GM23248 (cell line): ENCODE measurements around the gene TCF25. TPM values are rescaled to one million over a fixed set of nuclear protein-coding genes. Genes with fewer than 3 reads are reported as not detected.

ENCODE experiments used
- DNase-seq: peaks from one replicate; pipeline ENCODE4 v3.0.0-alpha.2; 2015
- H2AFZ ChIP-seq: fragments of 200-600 bp; sonication (generic); 2 replicates; pipeline ENCODE4 v1.6.1; 2016; ENCODE audit warnings: antibody characterized with exemption
- H3F3A ChIP-seq: fragments of 200-600 bp; sonication (generic); 2 replicates; pipeline ENCODE4 v1.6.1; 2016; ENCODE audit warnings: mild to moderate bottlenecking, antibody characterized with exemption, mixed run types; ENCODE audit not compliant: insufficient read depth
- H3K27ac ChIP-seq: fragments of 200-600 bp; sonication (generic); 2 replicates; pipeline ENCODE4 v1.5.1; 2016; ENCODE audit warnings: mild to moderate bottlenecking
- H3K27me3 ChIP-seq: fragments of 200-600 bp; sonication (generic); replicated peaks from 2 replicates; pipeline ENCODE4 v1.6.1; 2016; ENCODE audit warnings: mild to moderate bottlenecking; ENCODE audit not compliant: insufficient read depth
- H3K36me3 ChIP-seq: fragments of 200-600 bp; sonication (generic); 2 replicates; pipeline ENCODE4 v1.6.1; 2016; ENCODE audit warnings: low read depth, mild to moderate bottlenecking
- H3K4me1 ChIP-seq: fragments of 200-600 bp; sonication (generic); 2 replicates; pipeline ENCODE4 v1.6.1; 2016; ENCODE audit warnings: mild to moderate bottlenecking; ENCODE audit not compliant: insufficient read depth
- H3K4me2 ChIP-seq: fragments of 200-600 bp; sonication (generic); one replicate; pipeline ENCODE4 v1.6.1; 2016; ENCODE audit warnings: mild to moderate bottlenecking; ENCODE audit not compliant: unreplicated experiment
- H3K4me3 ChIP-seq: fragments of 200-600 bp; sonication (generic); 2 replicates; pipeline ENCODE4 v1.5.1; 2016; ENCODE audit warnings: mild to moderate bottlenecking
- H3K79me2 ChIP-seq: fragments of 200-600 bp; sonication (generic); 2 replicates; pipeline ENCODE4 v1.6.1; 2016; ENCODE audit warnings: mild to moderate bottlenecking; ENCODE audit not compliant: insufficient read depth
- H3K9ac ChIP-seq: fragments of 200-600 bp; sonication (generic); 2 replicates; pipeline ENCODE4 v1.6.1; 2016; ENCODE audit warnings: mild to moderate bottlenecking
- H3K9me2 ChIP-seq: fragments of 200-600 bp; sonication (generic); 2 replicates; pipeline ENCODE4 v1.6.1; 2016; ENCODE audit warnings: mixed run types, mild to moderate bottlenecking, moderate library complexity; ENCODE audit not compliant: insufficient read depth
- H3K9me3 ChIP-seq: fragments of 200-600 bp; sonication (generic); one replicate; pipeline ENCODE4 v1.6.1; 2017; ENCODE audit warnings: low read depth
- H4K20me1 ChIP-seq: fragments of 200-600 bp; sonication (generic); 2 replicates; pipeline ENCODE4 v1.6.0; 2016; ENCODE audit not compliant: insufficient read depth
- EZH2 ChIP-seq: fragments of 200-600 bp; sonication (generic); IDR thresholded peaks from 2 replicates; pipeline ENCODE4 v1.6.1; 2018; ENCODE audit warnings: antibody characterized with exemption, mild to moderate bottlenecking; ENCODE audit not compliant: insufficient read depth, poor library complexity, severe bottlenecking
- EZH2phosphoT487 ChIP-seq: fragments of 200-600 bp; sonication (generic); IDR thresholded peaks from 2 replicates; pipeline ENCODE4 v1.6.1; 2018; ENCODE audit warnings: antibody characterized with exemption, moderate library complexity, mild to moderate bottlenecking, low read depth; ENCODE audit not compliant: insufficient read depth
- WGBS, 2 experiments: methylation state at CpG; one replicate each; pipeline ENCODE4 v1.1.6; 2015 to 2017; ENCODE audit warnings: low lambda C conversion rate in 2 of 2, low coverage in 1 of 2; ENCODE audit errors: missing lambda C conversion rate in 2 of 2; 5-methylcytosine and 5-hydroxymethylcytosine counted together
- in situ Hi-C: fragments of 300-500 bp; cut with MboI; formaldehyde crosslinking; loops from 2 replicates; pipeline ENCODE4 v1.15.0; 2020
- polyA plus RNA-seq: library from polyadenylated mRNA; unstranded; fragments of >200 nt; fragmentation: Nextera tagmentation; extraction: Ambion mirVana; gene quantifications from 2 replicates; pipeline ENCODE4 v1.2.1, GENCODE V29; 2016
- total RNA-seq: library from RNA; depleted of rRNA; stranded (reverse); fragments of >200 nt; shearing (Covaris generic); gene quantifications from 2 replicates; pipeline ENCODE4 v1.2.3, GENCODE V29; 2014

Gene TCF25
- total and polyA plus RNA-seq, 2 experiments from 2014 or later: 143 to 162 TPM

GRCh38 chr16:89847051-89847939, 26.1 kb upstream of the TCF25 start:
- Histone ChIP-seq H3K9me2 (no peaks in the 10 kb centered on the region), H4K20me1 (no peaks in the 10 kb centered on the region), H3K4me3 (no peak overlapping the region), H3K27ac (no peak overlapping the region), H3F3A (no peaks in the 10 kb centered on the region), H3K36me3 (no peaks in the 10 kb centered on the region), H2AFZ (no peak overlapping the region), H3K4me2 (no peak overlapping the region), H3K9me3 (no peaks in the 10 kb centered on the region), H3K79me2 (no peaks in the 10 kb centered on the region), H3K27me3 (no peaks in the 10 kb centered on the region), H3K4me1 (peaks cover 9% of the 10 kb centered on the region), H3K9ac (no peak overlapping the region)
- TF ChIP-seq EZH2phosphoT487 (no peak), EZH2 (no peak)
- in situ Hi-C loops: no loop called here
- 67 to 68% methylated on average over 26 of the region's 26 CpGs for WGBS, 2 experiments
- no peak for DNase-seq

- Histone ChIP-seq H3K4me1 (peaks cover 5% of the 10 kb centered on the region), H2AFZ (no peak overlapping the region), H3K9me3 (no peaks in the 10 kb centered on the region), H3K79me2 (no peaks in the 10 kb centered on the region), H3K36me3 (no peaks in the 10 kb centered on the region), H3K27me3 (no peaks in the 10 kb centered on the region), H3K9me2 (no peaks in the 10 kb centered on the region), H3F3A (no peaks in the 10 kb centered on the region), H3K4me2 (no peak overlapping the region), H4K20me1 (no peaks in the 10 kb centered on the region), H3K9ac (no peak overlapping the region), H3K27ac (no peak overlapping the region), H3K4me3 (no peak overlapping the region)
- DNase-seq: no peak
- in situ Hi-C loops: no loop called here
- TF ChIP-seq EZH2: no peak
- no peak for TF ChIP-seq EZH2phosphoT487
- 44 to 50% methylated on average over 14 of the region's 14 CpGs for WGBS, 2 experiments
Measured at GRCh38 chr16:89847940-89848297, 25.5 kb upstream of the TCF25 start.

- DNase-seq: no peak
- no peak overlapping the region for H2AFZ ChIP-seq
- H3K9me3 ChIP-seq: no peaks in the 10 kb centered on the region
- no peaks in the 10 kb centered on the region for H3K79me2 ChIP-seq
- in situ Hi-C loops: no loop called here
- no peaks in the 10 kb centered on the region for H3K36me3 ChIP-seq
- H3K27me3 ChIP-seq: no peaks in the 10 kb centered on the region
- TF ChIP-seq EZH2phosphoT487: no peak
- TF ChIP-seq EZH2: no peak
- no peak overlapping the region for H3K27ac ChIP-seq
- no peaks in the 10 kb centered on the region for H3K9me2 ChIP-seq
- H3K4me2 ChIP-seq: no peak overlapping the region
- no peaks in the 10 kb centered on the region for H3F3A ChIP-seq
- no peak overlapping the region for H3K4me3 ChIP-seq
- no peaks in the 10 kb centered on the region for H3K4me1 ChIP-seq
- WGBS, 2 experiments: 87 to 89% methylated on average over 9 to 11 of the region's 11 CpGs
- no peak overlapping the region for H3K9ac ChIP-seq
- H4K20me1 ChIP-seq: no peaks in the 10 kb centered on the region
Measured at GRCh38 chr16:89848974-89849373, 24.4 kb upstream of the TCF25 start.

- TF ChIP-seq EZH2 (no peak), EZH2phosphoT487 (no peak)
- Histone ChIP-seq H3K4me3 (no peak overlapping the region), H3K36me3 (no peaks in the 10 kb centered on the region), H3K4me1 (no peaks in the 10 kb centered on the region), H3K79me2 (no peaks in the 10 kb centered on the region), H2AFZ (no peak overlapping the region), H4K20me1 (no peaks in the 10 kb centered on the region), H3K27me3 (no peaks in the 10 kb centered on the region), H3F3A (no peaks in the 10 kb centered on the region), H3K9me3 (no peaks in the 10 kb centered on the region), H3K9me2 (no peaks in the 10 kb centered on the region), H3K27ac (no peak overlapping the region), H3K9ac (no peak overlapping the region), H3K4me2 (no peak overlapping the region)
- DNase-seq: no peak
- WGBS, 2 experiments: 89 to 91% methylated on average over 21 of the region's 21 CpGs
- in situ Hi-C loops: no loop called here
Measured at GRCh38 chr16:89853306-89853993, 19.9 kb upstream of the TCF25 start.
